Lung (tissue), 12 donors: ENCODE measurements around the gene PTPN7. TPM values are rescaled to one million over a fixed set of nuclear protein-coding genes. Genes with fewer than 3 reads are reported as not detected.
A peak's percentile ranks its signal among the peaks of the same experiment; 100 is the strongest.
"Not testable (repeated sequence)": the region's sequence is repeated elsewhere in the genome, so short reads cannot be mapped to it uniquely, and the experiment has no call there.

Source experiments
- ATAC-seq: fragments of 200-7000 bp; cut with Tn5 transposase; one replicate; pipeline ENCODE4 v1.9.1; 2020; ENCODE audit warnings: moderate number of reproducible peaks; ENCODE audit not compliant: insufficient read depth, low FRiP score
- DNase-seq, 3 donors: peaks; one replicate each; pipeline ENCODE4 v3.0.0-alpha.2; 2013 to 2017
- H3K27ac ChIP-seq, 2 donors: one replicate each; pipeline ENCODE4 v1.5.1; 2013; ENCODE audit warnings: mild to moderate bottlenecking in 2 of 2, moderate library complexity in 2 of 2, control low read depth in 1 of 2, inconsistent platforms in 1 of 2, low read depth in 1 of 2, low read length in 1 of 2
- H3K27me3 ChIP-seq, 3 donors: one replicate each; pipeline ENCODE4 v1.5.1; 2013; ENCODE audit warnings: low read length in 2 of 3; ENCODE audit not compliant: control insufficient read depth in 3 of 3, insufficient read depth in 3 of 3
- H3K36me3 ChIP-seq, 4 donors: one replicate each; pipeline ENCODE4 v1.5.1; 2013; ENCODE audit warnings: low read length in 4 of 4, mild to moderate bottlenecking in 1 of 4, moderate library complexity in 1 of 4; ENCODE audit not compliant: control insufficient read depth in 4 of 4, insufficient read depth in 4 of 4
- H3K4me1 ChIP-seq, 5 donors: one replicate each; pipeline ENCODE4 v1.5.1; 2013; ENCODE audit warnings: low read length in 5 of 5, mild to moderate bottlenecking in 2 of 5, moderate library complexity in 1 of 5; ENCODE audit not compliant: control insufficient read depth in 5 of 5, insufficient read depth in 5 of 5
- H3K4me3 ChIP-seq: one replicate; pipeline ENCODE4 v1.5.1; 2013; ENCODE audit warnings: mild to moderate bottlenecking, control low read depth, moderate library complexity
- H3K9ac ChIP-seq, 2 donors: one replicate each; pipeline ENCODE4 v1.5.1; 2013; ENCODE audit warnings: low read length in 2 of 2, control low read depth in 1 of 2; ENCODE audit not compliant: insufficient read depth in 1 of 2
- H3K9me3 ChIP-seq, 4 donors: one replicate each; pipeline ENCODE4 v1.5.1; 2013; ENCODE audit warnings: low read length in 3 of 4, mild to moderate bottlenecking in 1 of 4, moderate library complexity in 1 of 4; ENCODE audit not compliant: control insufficient read depth in 4 of 4, insufficient read depth in 3 of 4
- CTCF ChIP-seq: IDR thresholded peaks from 2 replicates; pipeline ENCODE4 v1.5.1; 2012; ENCODE audit warnings: mild to moderate bottlenecking; ENCODE audit errors: control extremely low read depth, extremely low read depth
- WGBS, 2 donors: extraction: QIAGEN DNeasy Blood & Tissue Kit; methylation state at CpG; one replicate each; pipeline ENCODE4 v1.1.7; 2013; 5-methylcytosine and 5-hydroxymethylcytosine counted together
- polyA plus RNA-seq, 2 donors: library from polyadenylated mRNA; stranded (reverse); fragments of 200-250 nt; gene quantifications; one replicate each; pipeline ENCODE4 v1.2.1, GENCODE V29; 2013
- total RNA-seq, 2 donors: library from RNA; depleted of rRNA in 1 of 2; stranded (reverse); fragments of >200 nt in 1 of 2; gene quantifications; one replicate each; pipeline ENCODE4 v1.2.1, GENCODE V29; 2014 to 2021
- donor health status: control.
- donor health status: control.
- donor health status: Bipolar disorder and iron deficiency.
- donor health status: healthy.
- donor health status: DM: yes; HTN: yes; CAD: no.

Gene PTPN7
- total and polyA plus RNA-seq, 4 donors = 2.9 to 14.0 (median 5.7) TPM

- DNase-seq (no peak), ATAC-seq (no peak)
- H3K9ac ChIP-seq = no peak overlapping the region
- no peak for TF ChIP-seq CTCF
- H3K36me3 ChIP-seq = no peaks in the 10 kb centered on the region
- H3K27ac ChIP-seq = no peak overlapping the region
- H3K27me3 ChIP-seq = no peaks in the 10 kb centered on the region
- H3K4me3 ChIP-seq = no peak overlapping the region
- no peaks in the 10 kb centered on the region for H3K4me1 ChIP-seq
- 94 to 95% methylated on average over 8 of the region's 8 CpGs for WGBS, 2 donors
- H3K9me3 ChIP-seq = no peaks in the 10 kb centered on the region
Measured at GRCh38 chr1:202116287-202116686, 44.1 kb downstream of the PTPN7 start.

GRCh38 chr1:202113690-202114300, 46.6 kb downstream of the PTPN7 start:
- H3K27me3 ChIP-seq = no peaks in the 10 kb centered on the region

GRCh38 chr1:202112859-202113689, 47.3 kb downstream of the PTPN7 start:
- no peaks in the 10 kb centered on the region for H3K9me3 ChIP-seq
- H3K4me3 ChIP-seq = no peak overlapping the region
- no peaks in the 10 kb centered on the region for H3K36me3 ChIP-seq
- no peaks in the 10 kb centered on the region for H3K27me3 ChIP-seq
- H3K4me1 ChIP-seq = peaks cover 0 to 2% (median 0%) of the 10 kb centered on the region in 5 donors
- peak overlapping the region; percentile 21 to 45 for H3K27ac ChIP-seq
- no peak for TF ChIP-seq CTCF
- H3K9ac ChIP-seq = no peak overlapping the region
- ATAC-seq (no peak), DNase-seq (no peak)
- WGBS, 2 donors = 28 to 59% methylated on average over 5 of the region's 5 CpGs

More at GRCh38 chr1:202113690-202114300, 46.6 kb downstream of the PTPN7 start:
- WGBS, 2 donors = 60 to 67% methylated on average over 2 of the region's 2 CpGs
- peak overlapping the region; percentile 5 to 45 for H3K27ac ChIP-seq
- TF ChIP-seq CTCF = no peak
- no peaks in the 10 kb centered on the region for H3K4me1 ChIP-seq
- H3K9me3 ChIP-seq = no peaks in the 10 kb centered on the region
- no peak for ATAC-seq
- no peak overlapping the region for H3K4me3 ChIP-seq
- H3K36me3 ChIP-seq = no peaks in the 10 kb centered on the region
- no peak for DNase-seq
- no peak overlapping the region for H3K9ac ChIP-seq

GRCh38 chr1:202111589-202111988, 48.8 kb downstream of the PTPN7 start:
- ATAC-seq, H3K9ac ChIP-seq, H3K27ac ChIP-seq, DNase-seq, H3K27me3 ChIP-seq, H3K9me3 ChIP-seq, H3K4me3 ChIP-seq, H3K4me1 ChIP-seq, H3K36me3 ChIP-seq: not testable (repeated sequence)
- 80 to 91% methylated on average over 7 of the region's 7 CpGs for WGBS, 2 donors
